ENCODE data around the gene PARD3B.

DNA sequence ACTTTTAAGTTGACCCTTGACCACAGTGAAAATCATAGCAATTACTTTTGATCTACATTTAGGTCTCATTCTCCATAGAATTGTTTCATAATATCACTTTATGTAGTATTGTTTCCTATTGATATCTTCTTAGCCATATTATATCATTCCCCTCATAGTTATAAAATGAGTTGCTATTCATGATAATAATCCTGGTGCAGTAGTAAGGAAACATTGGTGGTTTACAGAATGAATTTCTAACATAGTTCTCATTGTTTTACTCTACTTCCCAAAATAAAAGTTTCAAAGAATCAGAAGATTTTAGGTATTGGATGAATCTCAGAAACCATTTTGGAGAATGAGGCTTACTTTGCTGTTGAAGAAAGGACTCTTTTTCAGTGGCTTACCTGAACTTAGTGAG is 246.0 kb downstream of the PARD3B start:
- TF ChIP-seq, protein P1, sequence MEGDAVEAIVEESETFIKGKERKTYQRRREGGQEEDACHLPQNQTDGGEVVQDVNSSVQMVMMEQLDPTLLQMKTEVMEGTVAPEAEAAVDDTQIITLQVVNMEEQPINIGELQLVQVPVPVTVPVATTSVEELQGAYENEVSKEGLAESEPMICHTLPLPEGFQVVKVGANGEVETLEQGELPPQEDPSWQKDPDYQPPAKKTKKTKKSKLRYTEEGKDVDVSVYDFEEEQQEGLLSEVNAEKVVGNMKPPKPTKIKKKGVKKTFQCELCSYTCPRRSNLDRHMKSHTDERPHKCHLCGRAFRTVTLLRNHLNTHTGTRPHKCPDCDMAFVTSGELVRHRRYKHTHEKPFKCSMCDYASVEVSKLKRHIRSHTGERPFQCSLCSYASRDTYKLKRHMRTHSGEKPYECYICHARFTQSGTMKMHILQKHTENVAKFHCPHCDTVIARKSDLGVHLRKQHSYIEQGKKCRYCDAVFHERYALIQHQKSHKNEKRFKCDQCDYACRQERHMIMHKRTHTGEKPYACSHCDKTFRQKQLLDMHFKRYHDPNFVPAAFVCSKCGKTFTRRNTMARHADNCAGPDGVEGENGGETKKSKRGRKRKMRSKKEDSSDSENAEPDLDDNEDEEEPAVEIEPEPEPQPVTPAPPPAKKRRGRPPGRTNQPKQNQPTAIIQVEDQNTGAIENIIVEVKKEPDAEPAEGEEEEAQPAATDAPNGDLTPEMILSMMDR (IDR thresholded peaks at IDR 0.05) = no peak
- no peak for TF ChIP-seq POLR2A (IDR thresholded peaks at IDR 0.05)
